Glutamatergic neuron (in vitro differentiated cells): ENCODE results near the gene RAI1. TPM values are rescaled to one million over a fixed set of nuclear protein-coding genes. Genes with fewer than 3 reads are reported as not detected.

ENCODE experiments used
- DNase-seq: peaks from one replicate; pipeline ENCODE4 v3.0.0; 2022
- H3K27ac Mint-ChIP-seq: one replicate; pipeline ENCODE4 v1.8.0; 2020; ENCODE audit warnings: mild to moderate bottlenecking, mixed read lengths, inconsistent platforms; ENCODE audit not compliant: unreplicated experiment
- H3K27me3 Mint-ChIP-seq: one replicate; pipeline ENCODE4 v1.8.0; 2020; ENCODE audit warnings: mild to moderate bottlenecking, moderate library complexity, mixed read lengths, inconsistent platforms; ENCODE audit not compliant: unreplicated experiment
- H3K36me3 Mint-ChIP-seq: one replicate; pipeline ENCODE4 v1.8.0; 2020; ENCODE audit warnings: mild to moderate bottlenecking, mixed read lengths, inconsistent platforms; ENCODE audit not compliant: unreplicated experiment
- H3K4me1 Mint-ChIP-seq: one replicate; pipeline ENCODE4 v1.8.0; 2020; ENCODE audit warnings: mild to moderate bottlenecking, low read depth, mixed read lengths, inconsistent platforms; ENCODE audit not compliant: unreplicated experiment
- H3K4me3 Mint-ChIP-seq: one replicate; pipeline ENCODE4 v1.8.0; 2020; ENCODE audit warnings: mild to moderate bottlenecking, mixed read lengths, inconsistent platforms; ENCODE audit not compliant: unreplicated experiment
- H3K9me3 Mint-ChIP-seq: one replicate; pipeline ENCODE4 v1.8.0; 2020; ENCODE audit warnings: mild to moderate bottlenecking, moderate library complexity, mixed read lengths, inconsistent platforms; ENCODE audit not compliant: unreplicated experiment
- total RNA-seq: library from RNA; stranded (reverse); fragmentation: NEBNext Ultra II Directional; extraction: Animal tissue kit (Norgen Biotek cat#: 25700); gene quantifications from one replicate; pipeline ENCODE4 v1.2.1, GENCODE V29; 2021; ENCODE audit not compliant: unreplicated experiment
- TF ChIP-seq, protein P1 (sequence below): fragments of 200-600 bp; sonication (generic); IDR thresholded peaks from one replicate; pipeline ENCODE4 v1.5.0; 2021; ENCODE audit not compliant: partially characterized antibody, unreplicated experiment

RAI1 gene
- total RNA-seq, 1 donor from 2014 or later: 70.2 TPM

DNA sequence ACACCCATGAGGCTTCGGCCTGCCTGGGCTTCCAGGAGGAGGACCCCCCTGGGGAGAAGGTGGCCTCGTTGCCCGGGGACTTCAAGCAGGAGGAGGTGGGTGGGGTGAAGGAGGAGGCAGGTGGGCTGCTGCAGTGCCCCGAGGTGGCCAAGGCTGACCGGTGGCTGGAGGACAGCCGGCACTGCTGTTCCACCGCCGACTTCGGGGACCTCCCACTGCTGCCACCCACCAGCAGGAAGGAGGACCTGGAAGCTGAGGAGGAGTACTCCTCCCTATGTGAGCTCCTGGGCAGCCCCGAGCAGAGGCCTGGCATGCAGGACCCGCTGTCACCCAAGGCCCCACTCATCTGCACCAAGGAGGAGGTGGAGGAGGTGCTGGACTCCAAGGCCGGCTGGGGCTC is 114.0 kb downstream of the RAI1 start:
- TF ChIP-seq, protein P1, sequence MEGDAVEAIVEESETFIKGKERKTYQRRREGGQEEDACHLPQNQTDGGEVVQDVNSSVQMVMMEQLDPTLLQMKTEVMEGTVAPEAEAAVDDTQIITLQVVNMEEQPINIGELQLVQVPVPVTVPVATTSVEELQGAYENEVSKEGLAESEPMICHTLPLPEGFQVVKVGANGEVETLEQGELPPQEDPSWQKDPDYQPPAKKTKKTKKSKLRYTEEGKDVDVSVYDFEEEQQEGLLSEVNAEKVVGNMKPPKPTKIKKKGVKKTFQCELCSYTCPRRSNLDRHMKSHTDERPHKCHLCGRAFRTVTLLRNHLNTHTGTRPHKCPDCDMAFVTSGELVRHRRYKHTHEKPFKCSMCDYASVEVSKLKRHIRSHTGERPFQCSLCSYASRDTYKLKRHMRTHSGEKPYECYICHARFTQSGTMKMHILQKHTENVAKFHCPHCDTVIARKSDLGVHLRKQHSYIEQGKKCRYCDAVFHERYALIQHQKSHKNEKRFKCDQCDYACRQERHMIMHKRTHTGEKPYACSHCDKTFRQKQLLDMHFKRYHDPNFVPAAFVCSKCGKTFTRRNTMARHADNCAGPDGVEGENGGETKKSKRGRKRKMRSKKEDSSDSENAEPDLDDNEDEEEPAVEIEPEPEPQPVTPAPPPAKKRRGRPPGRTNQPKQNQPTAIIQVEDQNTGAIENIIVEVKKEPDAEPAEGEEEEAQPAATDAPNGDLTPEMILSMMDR: no peak
- Mint-ChIP-seq H3K27me3 (peaks cover 38% of the 10 kb centered on the region), H3K4me1 (peaks cover 33% of the 10 kb centered on the region), H3K36me3 (peaks cover 5% of the 10 kb centered on the region), H3K4me3 (no peak overlapping the region), H3K27ac (no peak overlapping the region), H3K9me3 (peaks cover 34% of the 10 kb centered on the region)
- no peak for DNase-seq

- Mint-ChIP-seq H3K27ac (no peak overlapping the region), H3K9me3 (peaks cover 28% of the 10 kb centered on the region), H3K36me3 (peaks cover 5% of the 10 kb centered on the region), H3K4me3 (no peak overlapping the region), H3K4me1 (peaks cover 31% of the 10 kb centered on the region), H3K27me3 (peaks cover 33% of the 10 kb centered on the region)
- no peak for DNase-seq
- TF ChIP-seq, protein P1: no peak
Observed at GRCh38 chr17:17795946-17796786, 114.9 kb downstream of the RAI1 start.

GRCh38 chr17:17796787-17797061 is 115.5 kb downstream of the RAI1 start:
- peaks cover 27% of the 10 kb centered on the region for H3K4me1 Mint-ChIP-seq
- H3K27ac Mint-ChIP-seq: no peak overlapping the region
- peaks cover 5% of the 10 kb centered on the region for H3K36me3 Mint-ChIP-seq
- H3K27me3 Mint-ChIP-seq: peaks cover 29% of the 10 kb centered on the region
- no peak overlapping the region for H3K4me3 Mint-ChIP-seq
- TF ChIP-seq, protein P1: no peak
- H3K9me3 Mint-ChIP-seq: peaks cover 23% of the 10 kb centered on the region
- DNase-seq: no peak

GRCh38 chr17:17797119-17797809 is 116.0 kb downstream of the RAI1 start:
- TF ChIP-seq, protein P1: no peak
- H3K4me1 Mint-ChIP-seq: peaks cover 22% of the 10 kb centered on the region
- H3K4me3 Mint-ChIP-seq: no peak overlapping the region
- peaks cover 26% of the 10 kb centered on the region for H3K27me3 Mint-ChIP-seq
- DNase-seq: no peak
- H3K9me3 Mint-ChIP-seq: peaks cover 23% of the 10 kb centered on the region
- peaks cover 5% of the 10 kb centered on the region for H3K36me3 Mint-ChIP-seq
- H3K27ac Mint-ChIP-seq: no peak overlapping the region

GRCh38 chr17:17798010-17798556 is 116.8 kb downstream of the RAI1 start:
- peaks cover 21% of the 10 kb centered on the region for H3K4me1 Mint-ChIP-seq
- DNase-seq: no peak
- H3K9me3 Mint-ChIP-seq: peaks cover 18% of the 10 kb centered on the region
- TF ChIP-seq, protein P1: no peak
- peaks cover 19% of the 10 kb centered on the region for H3K27me3 Mint-ChIP-seq
- peaks cover 5% of the 10 kb centered on the region for H3K36me3 Mint-ChIP-seq
- no peak overlapping the region for H3K27ac Mint-ChIP-seq
- H3K4me3 Mint-ChIP-seq: no peak overlapping the region
